Measurements from ENCODE around the gene POLR1C. TPM values are rescaled to one million over a fixed set of nuclear protein-coding genes. Genes with fewer than 3 reads are reported as not detected.
A peak's percentile ranks its signal among the peaks of the same experiment; 100 is the strongest.

POLR1C gene
- total RNA-seq, 1 experiment from 2014 or later = 75.4 TPM

DNA sequence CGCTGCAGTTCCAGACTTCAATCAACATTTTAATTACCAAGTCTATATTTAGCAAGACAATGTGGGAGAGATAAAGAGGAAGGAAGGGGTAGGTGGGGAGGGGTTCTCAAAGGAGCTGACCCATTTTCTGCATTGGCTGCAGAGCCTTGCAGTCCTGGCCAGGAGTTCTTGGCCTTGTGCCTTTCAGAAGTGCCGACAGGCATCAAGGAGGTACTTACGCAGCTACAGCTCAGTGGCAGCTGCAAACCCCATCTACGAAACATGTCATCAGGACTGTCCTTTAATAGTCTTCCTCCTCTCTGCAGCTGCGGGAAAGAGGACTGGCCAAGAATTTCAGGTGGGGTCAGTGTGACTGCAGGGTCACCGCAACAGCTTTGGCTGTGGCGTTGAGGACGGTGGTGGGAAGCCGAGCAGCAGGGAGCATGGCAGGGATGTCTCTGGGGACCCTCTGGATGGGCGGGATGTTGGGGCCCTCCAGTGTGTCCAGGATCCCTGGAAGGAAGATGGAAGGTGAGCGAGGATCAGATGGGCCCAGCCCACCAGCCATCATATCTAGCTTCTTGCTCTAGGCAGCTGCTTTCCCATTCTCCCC lies 5.0 kb upstream of the POLR1C start:
- POLR2A ChIA-PET (ENCODE audit: low non-redundant PET) = no interaction called here
- no peak overlapping the region for H3K4me3 ChIP-seq (ENCODE audit: low read depth, low read length, poor library complexity, severe bottlenecking)

DNA sequence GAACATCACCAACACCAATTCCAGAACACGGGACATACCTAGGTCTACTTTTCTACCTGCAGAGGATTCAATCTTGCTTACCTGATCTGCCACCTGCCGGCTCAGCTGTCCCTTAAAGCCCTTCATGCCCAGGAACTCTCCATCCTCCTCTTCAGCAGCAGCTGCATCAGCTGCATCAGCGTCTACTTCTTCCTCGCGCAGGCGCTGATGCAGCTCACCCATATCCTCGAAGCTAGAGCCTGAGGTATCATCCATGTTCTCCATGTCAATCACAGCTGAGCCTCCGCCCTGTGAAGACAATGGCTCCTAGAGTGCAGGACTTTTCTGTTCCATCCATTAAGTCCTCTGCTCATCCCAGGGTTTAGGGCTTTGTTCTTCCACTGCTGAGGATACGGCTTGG lies 1.1 kb upstream of the POLR1C start:
- TF ChIP-seq EZH2 (IDR thresholded peaks at IDR 0.05; ENCODE audit: borderline replicate concordance, low read depth, low read length, poor library complexity, severe bottlenecking) (no peak), CTCF (conservative IDR thresholded peaks at IDR 0.05; ENCODE audit: low read depth, low read length) (no peak)
- POLR2A ChIA-PET (ENCODE audit: low non-redundant PET) = interaction anchor here (0.7 kb wide), 1 partner anchor 194 kb away, joined by 3 read pairs; no protein-coding TSS in a partner anchor

More for the DNA sequence above, 5.0 kb upstream of the POLR1C start:
- CTCF ChIA-PET = no interaction called here
- BruUV-seq (replicated peaks) = no TSS peak
- Histone ChIP-seq H3K27me3 (replicated peaks; ENCODE audit: insufficient read depth, low read depth, low read length, poor library complexity) (no peaks in the 10 kb centered on the region), H3K36me3 (ENCODE audit: insufficient read depth, low read length, poor library complexity, severe bottlenecking) (peaks cover 43% of the 10 kb centered on the region), H3K4me1 (ENCODE audit: insufficient read depth, low read length, poor library complexity, severe bottlenecking) (peaks cover 12% of the 10 kb centered on the region), H3K27ac (ENCODE audit: low read depth, low read length, poor library complexity, severe bottlenecking) (no peak overlapping the region), H3K9me3 (ENCODE audit: low read depth, low read length, poor library complexity, severe bottlenecking) (no peaks in the 10 kb centered on the region)
- no peak for DNase-seq (ENCODE audit: low spot score)
- intact Hi-C loops (cut with micrococcal nuclease; ENCODE audit: unreplicated experiment) = no loop called here
- no peak for TF ChIP-seq CTCF (conservative IDR thresholded peaks at IDR 0.05; ENCODE audit: low read depth, low read length)
- no peak for TF ChIP-seq EZH2 (IDR thresholded peaks at IDR 0.05; ENCODE audit: borderline replicate concordance, low read depth, low read length, poor library complexity, severe bottlenecking)

GRCh38 chr6:43516367-43516696 lies 557 bp upstream of the POLR1C start:
- Histone ChIP-seq H3K4me1 (ENCODE audit: insufficient read depth, low read length, poor library complexity, severe bottlenecking) (peaks cover 12% of the 10 kb centered on the region), H3K9me3 (ENCODE audit: low read depth, low read length, poor library complexity, severe bottlenecking) (no peaks in the 10 kb centered on the region), H3K27me3 (replicated peaks; ENCODE audit: insufficient read depth, low read depth, low read length, poor library complexity) (no peaks in the 10 kb centered on the region), H3K27ac (ENCODE audit: low read depth, low read length, poor library complexity, severe bottlenecking) (peak overlapping the region; percentile 88), H3K4me3 (ENCODE audit: low read depth, low read length, poor library complexity, severe bottlenecking) (peak overlapping the region; percentile 89), H3K36me3 (ENCODE audit: insufficient read depth, low read length, poor library complexity, severe bottlenecking) (peaks cover 61% of the 10 kb centered on the region)
- ChIA-PET POLR2A (ENCODE audit: low non-redundant PET) (interaction anchor here (0.6 to 0.7 kb wide), 2 partner anchors 51 to 194 kb away, joined by 3 read pairs; no protein-coding TSS in a partner anchor), CTCF (no interaction called here)
- intact Hi-C loops (cut with micrococcal nuclease; ENCODE audit: unreplicated experiment) = no loop called here
- TF ChIP-seq EZH2 (IDR thresholded peaks at IDR 0.05; ENCODE audit: borderline replicate concordance, low read depth, low read length, poor library complexity, severe bottlenecking) = no peak
- TF ChIP-seq CTCF (conservative IDR thresholded peaks at IDR 0.05; ENCODE audit: low read depth, low read length) = no peak
- no peak for DNase-seq (ENCODE audit: low spot score)
- no TSS peak for BruUV-seq (replicated peaks)

More for the DNA sequence above, 1.1 kb upstream of the POLR1C start:
- H3K27me3 ChIP-seq (replicated peaks; ENCODE audit: insufficient read depth, low read depth, low read length, poor library complexity) = no peaks in the 10 kb centered on the region
- peak overlapping the region; percentile 89 for H3K4me3 ChIP-seq (ENCODE audit: low read depth, low read length, poor library complexity, severe bottlenecking)
- no peaks in the 10 kb centered on the region for H3K9me3 ChIP-seq (ENCODE audit: low read depth, low read length, poor library complexity, severe bottlenecking)
- peaks cover 61% of the 10 kb centered on the region for H3K36me3 ChIP-seq (ENCODE audit: insufficient read depth, low read length, poor library complexity, severe bottlenecking)
- CTCF ChIA-PET = no interaction called here
- peaks cover 12% of the 10 kb centered on the region for H3K4me1 ChIP-seq (ENCODE audit: insufficient read depth, low read length, poor library complexity, severe bottlenecking)
- no peak for DNase-seq (ENCODE audit: low spot score)
- H3K27ac ChIP-seq (ENCODE audit: low read depth, low read length, poor library complexity, severe bottlenecking) = peak overlapping the region; percentile 88
- intact Hi-C loops (cut with micrococcal nuclease; ENCODE audit: unreplicated experiment) = no loop called here
- BruUV-seq (replicated peaks) = TSS peak; percentile 71

Data from A673 (cell line).